ENCODE data around the gene CC2D2A.

GRCh38 chr4:15481961-15482745 lies 12.5 kb downstream of the CC2D2A start:
- TF ChIP-seq POLR2AphosphoS5 (IDR thresholded peaks at IDR 0.05) (no peak), CTCF (IDR thresholded peaks at IDR 0.05) (no peak)
